ENCODE results near the gene KCNG2.

The KCNG2 gene

GRCh38 chr18:79829136-79829854 lies 31.6 kb downstream of the KCNG2 start:
- TF ChIP-seq CTCF (IDR thresholded peaks at IDR 0.05; ENCODE audit: low read depth, low read length, missing control alignments), result no peak
- no peak overlapping the region for H3K4me3 ChIP-seq (replicated peaks; ENCODE audit: low read depth, low read length)
- DNase-seq (ENCODE audit: extremely low read depth, low read depth), result no peak

- no peak for DNase-seq (ENCODE audit: extremely low read depth, low read depth)
These were observed 34.4 kb downstream of the KCNG2 start for GRCh38 chr18:79832169-79832568.

GRCh38 chr18:79834834-79835233 lies 37.1 kb downstream of the KCNG2 start:
- H3K4me3 ChIP-seq (replicated peaks; ENCODE audit: low read depth, low read length), result no peak overlapping the region
- TF ChIP-seq CTCF (IDR thresholded peaks at IDR 0.05; ENCODE audit: low read depth, low read length, missing control alignments), result no peak
- no peak for DNase-seq (ENCODE audit: extremely low read depth, low read depth)

More at GRCh38 chr18:79832169-79832568, 34.4 kb downstream of the KCNG2 start:
- H3K4me3 ChIP-seq (replicated peaks; ENCODE audit: low read depth, low read length), result no peak overlapping the region
- no peak for TF ChIP-seq CTCF (IDR thresholded peaks at IDR 0.05; ENCODE audit: low read depth, low read length, missing control alignments)

- TF ChIP-seq CTCF (IDR thresholded peaks at IDR 0.05; ENCODE audit: low read depth, low read length, missing control alignments), result no peak
- no peak for DNase-seq (ENCODE audit: extremely low read depth, low read depth)
- no peak overlapping the region for H3K4me3 ChIP-seq (replicated peaks; ENCODE audit: low read depth, low read length)
These were observed 44.2 kb downstream of the KCNG2 start for GRCh38 chr18:79841936-79842335.

GRCh38 chr18:79844999-79845563 lies 47.3 kb downstream of the KCNG2 start:
- no peak for TF ChIP-seq CTCF (IDR thresholded peaks at IDR 0.05; ENCODE audit: low read depth, low read length, missing control alignments)
- no peak overlapping the region for H3K4me3 ChIP-seq (replicated peaks; ENCODE audit: low read depth, low read length)
- no peak for DNase-seq (ENCODE audit: extremely low read depth, low read depth)

- no peak overlapping the region for H3K4me3 ChIP-seq (replicated peaks; ENCODE audit: low read depth, low read length)
- no peak for DNase-seq (ENCODE audit: extremely low read depth, low read depth)
- TF ChIP-seq CTCF (IDR thresholded peaks at IDR 0.05; ENCODE audit: low read depth, low read length, missing control alignments), result no peak
These were observed 49.3 kb downstream of the KCNG2 start for GRCh38 chr18:79846936-79847557.

Measured in HFF-Myc (cell line).